HG03342 (cell line): ENCODE measurements around the gene CLDN20.
"Not testable (repeated sequence)": the region's sequence is repeated elsewhere in the genome, so short reads cannot be mapped to it uniquely, and the experiment has no call there.

Experiments
- ATAC-seq: cut with Tn5 transposase; IDR thresholded peaks from one replicate; pipeline ENCODE4 v1.9.1; 2021; ENCODE audit warnings: mild to moderate bottlenecking, moderate library complexity; ENCODE audit not compliant: unreplicated experiment

The CLDN20 gene, protein sequence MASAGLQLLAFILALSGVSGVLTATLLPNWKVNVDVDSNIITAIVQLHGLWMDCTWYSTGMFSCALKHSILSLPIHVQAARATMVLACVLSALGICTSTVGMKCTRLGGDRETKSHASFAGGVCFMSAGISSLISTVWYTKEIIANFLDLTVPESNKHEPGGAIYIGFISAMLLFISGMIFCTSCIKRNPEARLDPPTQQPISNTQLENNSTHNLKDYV

DNA sequence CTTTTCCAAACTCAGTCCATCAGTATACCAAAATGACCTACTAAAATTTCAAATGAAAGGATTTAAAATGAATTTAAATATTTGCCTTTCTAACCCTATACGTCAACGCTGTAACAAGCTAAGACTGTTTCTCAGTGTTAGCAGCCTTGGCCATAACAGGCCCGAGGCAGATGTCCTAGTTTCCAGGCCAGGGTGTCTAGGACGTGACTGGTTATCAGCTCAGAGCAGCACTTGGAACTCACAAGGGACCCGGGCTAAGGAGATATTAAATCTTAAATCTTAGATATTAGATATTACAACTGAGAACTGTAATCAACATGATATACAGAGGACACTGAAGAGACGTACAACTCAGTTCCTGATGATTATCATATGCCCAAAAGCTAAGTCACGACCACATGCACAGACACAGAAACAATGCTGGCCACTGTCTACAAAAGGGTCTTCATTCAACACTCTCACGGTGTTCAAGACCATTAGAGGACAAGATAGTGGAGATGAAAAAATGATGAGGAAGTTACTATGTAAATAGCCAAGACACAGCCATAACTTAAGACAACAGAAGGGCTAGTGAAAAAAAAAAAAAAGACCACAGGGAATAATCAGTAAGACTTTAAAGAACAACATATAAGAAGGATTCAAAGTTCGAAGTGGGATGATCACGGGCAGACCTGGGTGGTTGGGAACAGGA is at the start of gene CLDN20:
CLDN20 (plus strand) TSS at position 641 of the 691 bp plus-strand sequence. CDS start 11,707 bp downstream, outside the sequence.
- ATAC-seq, result no peak

DNA sequence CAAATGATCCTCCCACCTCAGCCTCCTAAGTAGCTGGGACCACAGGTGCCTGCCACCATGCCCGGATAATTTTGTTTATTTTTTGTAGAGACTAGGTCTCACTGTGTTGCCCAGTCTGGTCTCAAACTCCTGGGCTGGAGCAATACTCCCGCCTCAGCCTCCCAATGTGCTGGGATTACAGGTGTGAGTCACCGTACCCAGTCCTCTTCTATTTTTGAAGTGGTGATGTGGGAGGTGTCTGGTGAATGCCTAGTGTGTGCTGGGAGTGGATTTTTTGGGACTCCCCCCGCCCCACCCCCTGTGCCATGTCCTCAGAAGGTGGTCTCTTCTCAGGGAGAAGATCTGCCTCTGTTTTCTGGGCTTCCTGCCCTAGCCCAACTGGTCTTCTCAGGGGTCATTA is 47.9 kb upstream of the CLDN20 start:
- ATAC-seq, result no peak

DNA sequence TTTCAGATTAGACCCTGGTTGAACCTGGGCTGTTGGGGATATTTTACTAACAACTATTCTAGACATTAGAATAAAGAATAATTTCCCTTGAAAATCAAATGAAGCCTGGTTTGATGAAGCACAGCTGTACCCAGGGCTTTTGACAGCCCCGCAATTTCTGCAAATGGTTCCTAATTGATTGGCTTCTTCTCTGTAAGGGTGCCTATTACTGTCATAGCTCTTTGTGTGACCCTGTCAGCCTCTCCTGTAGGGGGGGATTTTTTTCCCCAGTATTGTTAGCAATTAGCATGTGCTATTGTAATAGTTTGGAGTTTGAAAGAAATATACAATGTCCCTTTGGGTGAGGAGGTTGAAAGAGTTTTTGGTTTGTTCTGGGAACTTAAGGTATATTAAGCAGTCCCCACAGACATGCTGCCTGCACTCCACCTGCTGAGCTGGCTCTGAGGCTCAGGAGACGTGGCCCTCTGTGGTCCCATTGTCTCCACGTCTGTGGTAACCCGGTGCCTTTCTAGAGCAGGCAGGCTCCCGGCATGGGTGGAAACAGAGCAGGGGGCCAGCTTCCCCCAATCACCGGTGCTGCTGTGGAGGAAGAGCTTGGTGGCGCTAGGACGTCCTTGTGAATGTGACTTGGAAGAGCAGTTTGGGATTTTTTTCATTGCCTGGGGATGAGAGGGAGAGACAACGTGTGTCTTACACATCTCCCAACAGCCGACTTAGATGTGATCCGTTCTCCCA is 47.3 kb upstream of the CLDN20 start:
- ATAC-seq, result no peak

DNA sequence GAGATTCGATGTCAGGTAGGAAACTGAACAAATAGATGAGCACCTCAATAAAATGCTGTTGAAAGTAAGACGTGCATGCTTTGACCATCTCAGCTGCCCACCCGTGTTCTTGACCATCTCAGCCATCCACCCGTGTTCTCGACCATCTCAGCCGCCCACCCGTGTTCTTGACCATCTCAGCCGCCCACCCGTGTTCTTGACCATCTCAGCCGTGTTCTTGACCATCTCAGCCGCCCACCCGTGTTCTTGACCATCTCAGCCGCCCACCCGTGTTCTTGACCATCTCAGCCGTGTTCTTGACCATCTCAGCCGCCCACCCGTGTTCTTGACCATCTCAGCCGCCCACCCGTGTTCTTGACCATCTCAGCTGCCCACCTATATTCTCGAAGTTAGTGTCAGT is 45.1 kb upstream of the CLDN20 start:
- ATAC-seq, result not testable (repeated sequence)

DNA sequence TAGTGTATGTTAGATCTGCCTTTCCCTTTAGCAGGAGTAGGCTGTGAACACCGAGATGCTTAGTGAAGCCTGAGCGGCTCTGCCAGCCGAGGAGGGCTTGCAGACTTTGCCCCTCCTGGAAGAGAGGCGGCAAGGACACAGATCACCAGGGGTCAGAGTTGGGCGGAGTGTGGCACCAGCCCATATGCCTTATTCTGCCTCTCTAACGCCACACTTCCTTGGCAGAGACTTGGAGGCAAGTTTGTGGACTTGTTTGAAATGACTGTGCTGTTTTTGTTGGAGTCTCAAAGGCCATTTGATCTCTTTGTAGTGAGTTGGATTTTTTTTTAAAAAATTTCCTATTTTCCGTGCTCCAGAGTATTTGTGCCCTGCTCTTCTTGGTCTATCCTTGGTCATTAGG is 44.5 kb upstream of the CLDN20 start:
- ATAC-seq, result no peak

DNA sequence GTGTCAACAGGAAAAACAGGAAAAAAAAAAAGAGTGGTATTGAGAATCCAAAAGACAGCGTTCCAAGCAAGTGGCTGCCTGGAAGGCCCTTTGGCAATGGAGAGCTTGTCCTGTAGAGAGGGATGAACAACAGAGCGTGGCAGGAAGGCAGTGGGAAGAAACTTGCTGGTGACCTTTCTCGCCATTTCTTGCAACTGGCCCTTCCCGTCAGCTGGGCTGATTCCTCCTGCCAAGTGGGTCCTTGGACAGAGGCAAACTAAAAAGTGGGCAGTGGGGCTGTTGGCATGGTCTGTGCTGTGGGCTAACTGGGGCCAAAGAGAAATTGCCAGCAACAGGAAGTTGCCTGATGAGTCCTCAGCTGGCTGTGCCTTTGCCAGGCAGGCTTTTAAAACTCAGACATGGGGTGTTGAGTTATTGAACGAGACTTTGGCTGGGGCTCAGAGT is 43.9 kb upstream of the CLDN20 start:
- ATAC-seq, result no peak

DNA sequence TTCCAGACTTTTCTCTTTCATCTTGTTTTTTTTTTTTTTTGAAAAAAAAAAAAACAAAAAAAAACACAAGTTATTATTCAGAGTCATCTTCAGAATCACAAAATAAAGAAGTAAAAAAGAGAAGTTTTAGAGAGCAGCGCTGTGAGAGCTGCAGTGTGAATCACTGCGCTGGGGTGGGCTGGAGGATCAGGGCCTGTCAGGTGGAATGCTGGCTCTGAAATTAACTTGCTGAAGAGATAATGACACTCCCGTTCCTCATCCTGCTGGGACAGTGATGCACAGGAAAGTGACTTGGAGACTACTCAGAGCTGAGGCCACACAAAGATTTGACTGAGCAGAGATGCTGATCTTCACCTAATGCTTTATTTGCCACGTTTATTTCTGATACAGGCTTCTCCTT is 42.7 kb upstream of the CLDN20 start:
- ATAC-seq, result no peak

DNA sequence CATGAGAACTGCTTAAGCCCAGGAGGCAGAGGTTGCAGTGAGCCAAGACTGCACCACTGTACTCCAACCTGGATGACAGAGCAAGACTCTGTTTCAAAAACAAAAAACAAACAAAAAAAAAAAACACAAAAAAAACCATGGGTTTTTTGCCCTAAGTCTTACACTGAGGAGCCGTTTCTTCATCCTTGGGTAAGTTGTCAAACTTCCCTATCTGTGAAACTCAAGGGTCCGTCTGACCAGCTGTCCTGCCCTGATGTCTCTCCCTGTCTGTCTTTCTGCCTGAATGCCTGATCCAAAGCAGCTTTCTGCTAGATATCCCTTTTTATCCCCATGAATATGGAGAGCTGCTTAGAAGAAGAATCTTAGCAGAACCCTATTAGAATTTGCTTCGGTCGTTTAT is 41.3 kb upstream of the CLDN20 start:
- no peak for ATAC-seq

DNA sequence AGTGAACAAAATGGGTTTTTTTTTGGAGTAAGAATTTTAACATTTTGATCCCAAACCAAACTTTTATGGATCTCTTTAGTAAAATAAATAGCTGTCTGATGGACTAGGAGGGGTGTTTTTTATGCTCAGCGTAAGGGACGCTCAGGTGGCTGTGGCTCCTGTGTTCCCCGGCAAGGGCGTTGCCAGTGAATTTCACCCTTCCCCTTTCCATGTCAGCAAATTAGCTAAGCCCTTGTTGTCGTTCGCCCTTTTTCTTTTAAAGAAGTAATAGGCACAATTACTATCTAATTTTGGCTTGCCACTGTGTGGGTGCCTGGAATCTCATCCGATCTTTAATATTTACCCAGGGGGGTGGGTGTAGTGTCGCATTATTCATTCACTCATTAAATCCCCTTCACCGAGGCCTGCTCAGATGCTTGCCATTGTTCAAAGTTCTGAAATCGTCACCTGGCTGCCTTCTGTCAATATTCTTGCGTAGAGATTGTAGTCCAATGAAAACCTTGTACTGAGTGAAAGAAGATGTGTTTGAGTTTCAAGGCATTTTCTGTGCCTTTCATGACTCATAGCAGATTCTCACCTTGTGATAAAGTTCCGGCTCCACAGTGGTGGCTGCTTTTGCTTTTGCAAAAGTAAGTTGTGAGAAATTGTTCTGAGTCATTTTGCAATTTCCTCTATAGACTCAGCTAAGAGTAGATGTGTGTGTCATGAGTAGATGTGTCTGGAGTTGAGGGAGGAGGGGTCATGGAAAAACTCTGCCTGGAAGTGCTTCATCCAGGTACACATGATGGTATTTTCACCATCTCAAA is 40.0 kb upstream of the CLDN20 start:
- ATAC-seq, result peak; percentile 96

DNA sequence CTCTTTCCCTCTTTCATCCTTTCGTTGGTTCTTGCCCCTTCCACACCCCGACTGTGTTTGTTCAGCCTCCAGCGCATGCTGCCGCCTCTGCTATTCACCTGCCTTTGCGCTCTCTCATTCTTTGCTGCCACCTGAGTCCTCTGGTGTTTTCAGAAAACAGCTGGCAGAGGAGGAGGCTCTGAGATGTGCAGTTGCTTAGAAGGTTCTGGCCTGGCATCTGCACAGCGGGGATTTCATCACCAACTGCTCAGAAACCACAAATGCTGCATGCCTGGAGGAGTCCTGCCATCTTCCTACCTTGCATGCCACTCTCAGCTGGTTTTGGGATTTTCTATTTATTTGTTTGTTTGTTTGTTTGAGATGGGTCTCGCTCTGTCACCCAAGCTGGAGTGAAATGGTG is 39.2 kb upstream of the CLDN20 start:
- no peak for ATAC-seq

DNA sequence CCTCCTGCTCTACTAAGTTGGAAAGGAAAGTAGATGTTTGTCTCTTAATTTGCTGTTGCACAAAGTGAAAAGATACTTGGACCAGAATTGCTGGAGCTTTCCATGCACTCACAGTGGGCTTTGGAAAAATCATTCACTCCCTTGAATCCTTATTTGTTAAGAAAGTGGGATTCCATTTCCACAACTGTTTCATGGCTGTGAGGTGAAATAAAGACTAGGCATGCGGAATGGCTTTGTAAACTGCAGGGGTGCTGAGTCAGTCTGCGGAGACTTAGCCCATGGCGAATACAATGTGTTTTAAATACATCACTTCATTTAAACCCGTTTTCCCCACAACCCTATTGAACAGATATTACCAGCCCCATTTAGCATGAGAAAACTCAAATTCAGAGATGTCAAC is 36.8 kb upstream of the CLDN20 start:
- no peak for ATAC-seq

DNA sequence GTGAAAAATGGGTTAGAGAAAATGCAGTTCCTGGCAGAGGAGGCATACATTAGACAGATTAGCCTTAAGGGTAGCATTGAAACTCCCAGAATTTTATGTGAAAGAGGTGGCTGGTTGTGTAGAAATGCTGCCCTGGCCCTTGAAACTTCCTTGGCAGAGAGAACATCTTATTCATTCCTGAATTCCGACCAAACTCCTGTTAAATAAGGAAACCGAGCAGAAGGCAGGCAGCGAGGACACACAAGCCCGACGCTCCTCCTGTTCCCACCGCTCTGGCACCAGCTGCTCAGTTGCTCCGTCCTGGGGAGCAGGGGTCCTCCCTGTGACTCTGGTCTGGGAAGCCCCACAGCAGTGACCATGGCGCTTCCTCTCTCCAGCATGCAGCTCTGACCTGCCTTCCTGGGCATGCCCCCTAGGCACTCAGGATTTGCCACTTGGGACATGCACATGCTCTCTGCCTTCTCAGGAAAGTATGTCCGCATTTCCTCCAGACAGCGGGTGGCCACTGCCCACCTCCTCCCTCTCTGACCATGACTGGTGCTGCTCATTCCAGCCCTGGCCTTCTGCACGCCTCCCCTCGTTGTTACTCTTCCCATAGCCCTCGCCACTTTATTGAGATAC is 35.2 kb upstream of the CLDN20 start:
- ATAC-seq, result no peak

DNA sequence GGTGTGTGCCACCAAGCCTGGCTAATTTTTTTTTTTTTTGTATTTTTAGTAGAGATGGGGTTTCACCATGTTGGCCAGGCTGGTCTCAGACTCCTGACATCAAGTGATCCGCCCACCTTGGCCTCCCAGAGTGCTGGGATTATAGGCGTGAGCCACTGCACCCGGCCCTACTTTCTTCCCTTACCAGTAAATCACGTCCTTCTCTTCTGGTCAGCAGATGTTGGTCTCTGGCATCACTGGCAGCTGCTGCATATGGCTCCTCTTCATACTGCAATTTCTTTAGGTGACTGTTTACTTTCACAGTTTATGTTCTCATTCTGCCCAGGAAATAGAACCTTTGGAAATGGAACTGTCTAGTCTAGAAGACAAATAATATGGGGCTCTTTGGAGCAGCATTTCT is 32.8 kb upstream of the CLDN20 start:
- not testable (repeated sequence) for ATAC-seq

DNA sequence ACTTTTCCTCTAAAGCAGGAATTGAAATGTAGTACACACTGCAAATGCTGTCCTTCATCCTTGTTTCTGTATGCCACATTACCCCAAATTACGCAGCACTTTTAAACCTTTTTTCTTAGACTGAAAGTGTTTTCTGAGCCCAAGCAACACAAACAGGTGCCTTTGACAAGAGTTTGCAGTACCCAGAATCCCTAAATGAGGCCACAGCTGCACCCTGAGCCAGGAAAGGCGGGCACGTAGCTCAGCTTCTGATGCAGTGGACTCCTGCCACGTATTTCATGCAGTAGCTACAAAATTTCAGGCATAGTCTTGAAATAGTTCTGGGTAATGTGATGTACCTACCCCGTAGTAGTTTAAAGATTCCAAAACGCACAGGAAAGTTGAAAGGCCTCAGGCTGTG is 31.0 kb upstream of the CLDN20 start:
- no peak for ATAC-seq

DNA sequence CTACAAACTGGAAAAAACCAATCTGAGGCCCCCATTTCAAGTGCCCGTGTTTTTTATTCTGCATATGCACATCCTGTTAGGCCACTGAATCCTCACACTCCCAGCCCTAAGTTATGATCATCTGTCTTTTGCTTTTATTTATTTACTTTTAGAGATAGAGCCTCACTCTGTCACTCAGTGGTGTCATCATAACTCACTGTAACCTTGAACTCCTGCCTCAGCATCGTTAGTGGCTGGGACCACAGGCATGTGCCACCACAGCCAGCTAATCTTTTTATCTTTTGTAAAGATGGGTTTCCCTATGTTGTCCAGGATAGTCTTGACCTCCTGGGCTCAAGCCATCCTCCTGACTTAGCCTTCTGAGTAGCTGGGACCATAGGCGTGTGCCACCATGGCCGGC is 29.6 kb upstream of the CLDN20 start:
- ATAC-seq, result no peak

DNA sequence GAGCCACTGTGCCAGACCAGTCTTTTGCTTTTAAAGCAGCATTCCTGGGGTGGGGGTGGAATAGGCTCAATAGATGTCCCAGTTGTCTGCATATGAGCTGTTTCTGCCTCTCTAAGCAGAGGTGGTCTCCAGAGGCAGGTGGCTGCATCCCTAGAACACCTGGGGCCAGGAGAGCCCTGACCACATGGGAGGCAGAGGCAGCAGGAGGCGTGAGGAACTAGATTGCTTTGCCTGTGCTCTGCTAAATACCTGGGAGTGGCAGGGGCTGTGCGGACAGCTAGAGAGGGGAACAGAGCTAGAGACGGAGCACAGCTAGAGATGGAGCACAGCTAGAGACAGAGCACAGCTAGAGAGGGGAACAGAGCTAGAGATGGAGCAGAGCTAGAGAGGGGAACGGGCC is 29.1 kb upstream of the CLDN20 start:
- no peak for ATAC-seq

DNA sequence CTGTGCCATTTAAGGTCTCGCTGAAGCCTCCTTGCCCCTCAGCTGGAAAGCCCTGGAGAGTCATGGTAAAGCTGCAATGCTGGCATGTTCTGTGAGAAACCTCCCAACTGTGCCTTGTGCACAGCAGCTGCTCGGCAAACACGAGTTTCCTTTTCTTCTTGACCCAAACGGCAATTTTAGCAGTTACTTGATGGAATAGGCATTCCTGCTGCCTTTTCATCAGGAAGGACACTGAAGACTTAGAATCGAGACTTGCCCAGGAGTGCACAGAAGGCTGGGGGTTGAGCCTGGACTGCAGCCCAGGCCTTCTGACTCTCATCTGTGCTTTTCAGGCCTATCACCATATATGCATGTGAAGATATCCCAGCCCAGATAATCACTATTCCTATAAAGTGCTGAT is 28.7 kb upstream of the CLDN20 start:
- no peak for ATAC-seq

DNA sequence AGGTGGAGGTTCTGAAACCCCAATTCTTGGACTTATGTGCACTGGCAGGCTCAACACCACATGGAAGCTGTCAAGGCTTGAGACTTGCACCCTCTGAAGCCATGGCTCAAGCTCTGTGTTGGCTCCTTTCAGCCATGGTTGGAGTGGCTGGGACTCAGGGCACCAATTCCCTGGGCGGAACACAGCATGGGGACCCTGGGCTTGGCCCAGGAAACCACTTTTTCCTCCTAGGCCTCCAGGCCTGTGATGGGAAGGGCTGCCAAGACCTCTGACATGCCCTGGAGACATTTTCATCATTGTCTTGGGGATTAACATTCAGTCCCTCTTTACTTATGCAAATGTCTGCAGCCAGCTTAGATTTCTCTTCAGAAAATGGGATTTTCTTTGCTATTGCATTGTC is 26.2 kb upstream of the CLDN20 start:
- ATAC-seq, result no peak

DNA sequence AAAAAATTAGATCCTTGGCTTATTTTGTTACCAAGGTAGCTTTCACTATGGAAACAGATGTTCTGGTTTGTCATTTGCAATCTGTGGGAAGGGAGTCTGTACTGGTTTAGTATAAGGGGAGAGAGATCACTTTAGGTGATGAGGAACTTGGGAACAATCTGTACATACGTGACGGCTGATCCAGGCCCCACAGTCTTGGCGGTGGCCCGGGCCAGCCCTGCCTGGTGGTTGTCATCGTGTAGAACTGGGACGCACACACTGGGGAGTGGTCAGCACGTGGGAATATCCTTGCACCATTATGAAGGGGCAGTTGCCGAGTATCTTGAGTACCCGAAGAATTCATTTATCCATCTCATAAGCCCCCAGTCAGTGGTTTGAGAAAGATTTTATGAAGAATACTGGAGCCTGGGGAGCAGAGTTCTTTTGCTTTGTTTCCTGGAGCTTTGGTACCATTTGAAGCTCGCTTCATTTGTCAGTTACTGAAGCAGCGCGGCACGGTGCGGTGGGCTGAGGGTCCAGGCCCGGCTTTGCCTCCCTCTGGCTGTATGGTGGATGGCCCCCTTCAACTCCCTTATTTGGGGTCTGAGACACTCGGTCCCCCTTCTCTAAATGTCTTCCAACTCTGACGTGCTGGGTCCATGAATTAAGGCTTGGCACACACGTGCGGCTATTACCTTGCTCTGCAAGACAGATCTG is 22.8 kb upstream of the CLDN20 start:
- ATAC-seq, result no peak

DNA sequence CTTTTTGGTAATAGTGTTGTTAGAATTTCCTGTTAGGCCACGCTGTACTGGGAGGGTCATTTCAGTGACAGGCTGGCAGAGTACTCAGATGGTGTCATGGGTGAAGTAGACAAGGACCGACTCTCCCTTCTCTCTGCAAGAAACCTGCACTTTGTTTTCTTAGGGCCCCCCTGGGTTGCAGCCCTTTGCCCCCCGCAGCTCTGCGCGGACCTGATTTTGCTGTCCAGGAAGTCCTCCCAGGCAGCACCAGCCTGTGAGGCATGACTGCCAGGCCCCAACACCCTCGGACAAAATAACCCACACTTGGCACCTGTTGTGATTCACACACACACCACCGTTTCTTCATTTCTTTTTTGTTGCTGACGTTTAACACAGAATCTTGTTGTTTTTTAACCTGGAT is 21.8 kb upstream of the CLDN20 start:
- ATAC-seq, result no peak
